GM18511 (cell line): ENCODE data around the gene TRAM2.
A peak's percentile ranks its signal among the peaks of the same experiment; 100 is the strongest.

Experiments used
- ATAC-seq: cut with Tn5 transposase; IDR thresholded peaks from one replicate; pipeline ENCODE4 v1.9.1; 2021; ENCODE audit warnings: mild to moderate bottlenecking, moderate library complexity; ENCODE audit not compliant: unreplicated experiment

The TRAM2 gene, protein sequence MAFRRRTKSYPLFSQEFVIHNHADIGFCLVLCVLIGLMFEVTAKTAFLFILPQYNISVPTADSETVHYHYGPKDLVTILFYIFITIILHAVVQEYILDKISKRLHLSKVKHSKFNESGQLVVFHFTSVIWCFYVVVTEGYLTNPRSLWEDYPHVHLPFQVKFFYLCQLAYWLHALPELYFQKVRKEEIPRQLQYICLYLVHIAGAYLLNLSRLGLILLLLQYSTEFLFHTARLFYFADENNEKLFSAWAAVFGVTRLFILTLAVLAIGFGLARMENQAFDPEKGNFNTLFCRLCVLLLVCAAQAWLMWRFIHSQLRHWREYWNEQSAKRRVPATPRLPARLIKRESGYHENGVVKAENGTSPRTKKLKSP

DNA sequence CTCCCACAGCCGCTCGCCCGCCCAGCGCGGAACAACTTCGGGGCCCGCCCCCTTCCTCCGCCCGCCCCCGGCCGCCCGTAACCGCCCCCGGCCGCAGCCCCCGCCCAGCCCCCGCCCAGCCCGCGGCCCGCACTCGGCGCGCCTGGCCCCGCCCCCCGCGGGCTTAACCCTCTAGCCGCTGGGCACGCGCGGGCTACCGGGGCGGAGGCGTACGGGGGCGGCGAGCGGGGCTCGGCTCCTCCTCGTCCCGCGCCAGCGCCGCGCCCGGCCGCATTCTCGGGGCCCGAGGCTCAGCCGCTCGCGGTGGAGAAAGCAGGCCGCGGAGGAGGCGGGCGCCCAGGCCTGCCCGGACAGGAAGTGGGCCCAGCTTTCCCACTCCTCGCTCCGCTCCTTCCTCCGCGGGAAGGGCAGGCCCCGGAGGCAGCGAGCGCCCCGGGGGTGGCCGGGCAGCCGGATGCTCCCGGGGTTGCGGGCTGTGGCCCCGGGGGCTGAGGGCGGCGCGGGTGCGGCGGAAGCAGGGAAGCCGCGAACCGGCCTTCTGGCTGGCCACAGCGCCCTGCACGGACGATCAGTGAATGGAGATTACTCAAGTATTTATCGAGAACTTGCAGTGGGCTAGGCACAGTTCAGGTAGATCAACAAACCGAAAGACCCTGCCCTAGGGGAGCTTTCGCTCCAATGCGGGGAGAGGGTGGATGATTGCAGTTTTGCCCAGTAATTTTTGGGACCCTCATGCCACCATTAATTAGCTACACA, at the start of gene TRAM2:
TRAM2 (minus strand) TSS at position 39 of the 756 bp plus-strand sequence. CDS start 145 bp downstream, outside the sequence.
- ATAC-seq, result peak; percentile 63

DNA sequence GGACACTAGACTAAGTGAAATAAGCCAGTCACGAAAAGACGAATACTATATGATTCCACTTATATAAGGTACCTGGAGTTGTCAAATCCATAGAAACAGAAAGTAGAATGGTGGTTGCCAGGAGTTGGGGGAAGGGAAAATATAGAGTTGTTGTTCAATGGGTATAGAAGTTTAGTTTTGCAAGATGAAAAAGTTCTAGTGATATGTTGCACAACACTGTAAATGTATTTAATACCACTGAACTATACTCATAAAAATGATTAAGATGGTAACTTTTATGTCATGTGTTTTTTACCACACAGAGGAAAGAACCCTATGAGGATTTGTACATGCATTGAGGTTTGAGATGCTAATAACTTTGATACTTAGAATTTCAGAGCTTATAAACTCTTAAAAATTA, 46.0 kb upstream of the TRAM2 start:
- ATAC-seq, result no peak

DNA sequence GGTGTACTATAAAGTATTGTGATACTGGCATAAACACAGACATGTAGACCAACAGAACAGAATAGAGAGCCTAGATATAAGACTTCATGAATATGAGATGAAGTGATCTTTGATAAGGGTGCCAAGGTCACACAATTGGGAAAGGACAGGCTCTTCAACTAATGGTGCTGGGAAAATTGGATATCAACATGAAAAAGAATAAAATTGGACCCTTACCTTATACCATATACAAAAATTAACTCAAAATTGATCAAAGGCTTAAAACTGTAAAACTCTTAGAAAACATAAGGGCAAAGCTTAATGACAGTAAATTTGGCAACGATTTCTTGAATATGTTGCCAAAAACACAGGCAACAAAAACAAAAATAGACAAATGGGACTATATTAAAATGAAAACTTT, 44.8 kb upstream of the TRAM2 start:
- ATAC-seq, result no peak

DNA sequence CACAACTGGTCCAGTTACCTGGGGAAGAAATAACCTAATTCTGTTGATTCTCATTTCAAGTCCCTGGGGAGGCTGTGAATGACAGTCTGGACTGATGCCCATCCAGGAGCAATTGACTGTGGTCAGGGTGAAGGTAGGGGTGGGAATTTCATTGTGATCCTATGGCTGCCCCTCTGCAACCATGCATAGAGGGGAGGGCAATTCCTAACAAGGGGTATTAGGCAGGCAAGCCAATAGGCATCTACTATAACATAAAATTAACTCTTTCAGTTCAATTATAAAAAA, 44.0 kb upstream of the TRAM2 start:
- no peak for ATAC-seq

DNA sequence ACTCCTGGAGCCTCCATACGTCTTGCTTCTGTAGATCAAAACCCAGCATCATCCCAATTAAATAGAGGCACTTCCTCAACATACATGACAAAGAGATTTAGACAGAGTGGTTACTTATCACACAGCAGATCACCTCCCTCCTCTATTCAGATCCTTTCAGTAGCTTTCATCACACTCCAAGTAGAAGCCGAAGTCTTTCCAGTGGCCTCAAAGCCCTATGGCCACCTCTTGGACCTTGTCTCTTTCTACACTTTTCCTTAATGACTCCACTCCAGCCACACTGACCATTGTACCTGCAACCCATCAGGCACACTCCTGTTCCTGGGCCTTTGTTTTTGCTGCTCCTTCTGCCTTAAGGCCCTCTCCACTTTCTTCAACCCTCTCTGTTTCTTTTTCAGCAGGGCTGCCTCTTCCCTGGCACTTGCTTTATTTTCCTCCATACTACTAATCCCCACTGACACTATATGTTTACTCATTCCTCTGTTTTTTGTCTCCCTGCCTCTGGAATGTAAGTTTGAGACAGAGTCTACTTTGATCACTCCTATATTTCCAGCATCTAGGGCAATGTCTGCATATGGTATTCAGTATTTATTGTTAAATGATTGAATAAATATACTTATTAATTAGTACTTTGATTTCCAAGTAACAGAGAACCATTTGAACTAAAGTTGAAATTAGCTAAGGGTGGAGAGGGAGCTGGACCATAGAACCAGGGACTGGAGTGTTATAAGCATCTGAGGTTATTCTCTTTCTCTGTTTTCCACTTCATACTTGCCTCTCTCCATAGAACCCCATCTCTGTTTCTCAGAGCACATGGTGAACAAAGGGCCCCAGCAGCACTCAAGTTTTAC, 43.4 kb upstream of the TRAM2 start:
- ATAC-seq, result no peak

DNA sequence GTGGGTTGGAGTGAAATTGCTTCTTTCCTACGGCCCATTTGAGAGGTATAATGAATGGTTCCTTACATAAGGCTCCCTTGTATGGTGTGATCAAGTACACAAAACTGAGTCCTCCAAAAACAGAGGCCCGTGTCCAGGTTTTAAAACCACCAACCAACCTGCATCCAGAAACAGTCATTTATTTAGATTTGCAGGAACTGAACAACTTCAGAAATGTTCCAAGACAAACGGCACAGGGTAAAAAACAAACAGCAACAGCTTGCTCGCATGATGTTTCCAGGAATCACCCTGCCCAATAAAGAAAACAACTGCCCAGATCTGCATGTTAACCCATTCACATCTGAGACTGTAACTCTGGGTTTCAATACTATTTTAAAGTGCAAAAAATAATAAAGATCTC, 40.2 kb upstream of the TRAM2 start:
- ATAC-seq, result no peak

DNA sequence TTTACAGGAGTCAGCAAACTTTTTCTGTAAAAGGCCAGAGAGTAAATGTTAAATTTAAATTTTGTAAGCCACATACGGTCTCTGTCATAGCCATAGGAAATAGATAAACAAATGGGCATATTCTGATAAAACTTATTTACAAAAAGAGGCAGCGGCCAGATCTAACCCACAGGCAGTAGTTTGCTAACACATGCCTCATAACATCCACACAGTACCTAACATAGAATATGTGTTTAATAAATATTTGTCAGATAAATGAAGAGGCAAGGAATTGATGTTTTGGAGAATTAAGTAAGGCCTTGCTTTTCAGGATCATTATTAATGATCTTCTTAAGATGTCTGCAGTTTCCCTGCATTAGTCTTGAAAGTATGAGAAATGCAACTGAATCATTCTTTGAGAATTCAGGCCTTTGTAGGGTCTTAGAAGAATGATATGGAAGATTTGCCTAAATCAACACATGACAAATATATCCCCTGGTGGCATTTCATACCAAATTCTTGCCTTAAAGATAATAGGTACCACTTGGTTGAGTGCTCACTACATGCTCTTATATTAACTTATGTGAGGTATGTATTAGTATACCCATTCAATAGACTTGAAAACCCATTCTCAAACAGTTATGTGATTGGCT, 39.3 kb upstream of the TRAM2 start:
- no peak for ATAC-seq

DNA sequence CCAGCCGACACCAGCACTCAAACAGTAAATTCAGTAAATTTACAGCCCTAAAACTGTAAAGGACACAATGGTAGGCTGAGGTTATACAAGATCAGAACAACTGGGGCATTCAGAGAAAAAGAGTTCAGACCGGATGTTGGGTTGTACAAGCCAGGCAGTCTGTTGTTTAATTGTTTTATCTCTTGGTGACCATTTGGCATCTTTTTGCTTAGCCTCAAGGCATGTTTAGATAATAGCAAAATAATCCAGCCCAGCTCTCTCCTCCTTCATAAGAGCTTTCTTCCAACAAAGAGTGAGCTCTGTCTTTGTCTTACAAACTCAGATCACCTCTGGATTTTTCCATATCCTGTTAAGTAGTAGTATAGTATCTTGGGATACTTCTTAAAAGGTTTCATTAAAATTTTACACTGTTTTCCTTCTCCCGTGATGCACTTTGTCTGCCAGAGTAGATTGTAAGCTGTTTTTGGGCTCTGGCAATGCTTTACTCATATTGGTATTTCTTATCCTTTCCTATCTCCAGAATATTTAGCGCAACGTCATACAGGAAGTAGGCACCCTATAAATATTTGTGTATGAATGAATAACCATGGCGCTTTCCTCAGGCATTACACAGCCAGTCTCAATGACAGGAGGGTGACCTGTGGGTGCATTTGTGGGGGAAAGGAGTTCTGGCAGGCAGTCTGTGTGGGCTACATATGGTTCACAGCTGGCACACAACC, 35.6 kb upstream of the TRAM2 start:
- ATAC-seq, result no peak

DNA sequence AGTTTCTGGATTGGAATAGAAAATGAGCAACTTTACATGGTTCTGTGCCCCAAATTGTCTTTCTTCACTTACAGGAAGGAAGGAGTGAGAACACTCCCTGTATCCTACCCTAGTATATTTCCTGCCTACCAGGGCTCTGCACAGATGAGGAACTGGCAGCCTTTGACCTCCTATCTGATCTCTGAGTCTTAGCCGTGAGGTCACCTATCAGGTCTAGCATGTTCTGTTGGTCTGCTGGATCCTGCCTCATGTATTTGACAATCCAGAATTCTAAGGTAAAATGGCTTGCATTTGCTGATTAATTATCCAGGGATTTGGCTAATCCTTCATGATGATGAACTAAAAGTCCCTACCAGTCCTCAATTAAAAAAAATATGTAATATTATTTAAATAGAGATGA, 35.0 kb upstream of the TRAM2 start:
- ATAC-seq, result no peak

DNA sequence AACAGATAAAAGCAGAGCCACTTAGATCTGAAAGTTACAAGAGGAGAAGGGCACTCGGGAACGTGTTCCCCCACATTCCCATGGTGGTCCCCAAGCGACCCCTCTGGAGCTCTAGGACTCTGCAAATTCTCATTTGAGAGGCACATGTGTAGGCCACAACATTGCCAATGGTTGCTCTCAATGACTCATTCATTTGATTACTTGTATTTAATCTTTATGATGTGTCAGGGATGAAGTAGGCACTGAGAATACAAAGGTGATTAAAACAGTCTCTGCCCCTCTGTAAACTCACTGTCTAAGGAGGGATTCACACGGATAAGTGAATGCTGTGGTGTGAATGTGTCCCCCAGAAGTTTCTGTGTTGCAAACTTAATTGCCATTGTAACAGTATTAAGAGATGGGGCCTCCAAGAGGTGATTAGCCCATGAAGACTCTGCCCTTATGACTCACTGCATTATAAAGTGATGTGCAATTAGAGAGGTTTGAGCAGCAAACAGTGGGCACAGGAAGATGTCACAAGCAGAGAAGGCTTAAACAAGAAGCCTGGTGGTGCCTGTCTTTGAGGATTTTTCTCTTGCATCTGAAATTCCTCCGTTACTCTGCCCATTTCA, 34.0 kb upstream of the TRAM2 start:
- ATAC-seq, result no peak

DNA sequence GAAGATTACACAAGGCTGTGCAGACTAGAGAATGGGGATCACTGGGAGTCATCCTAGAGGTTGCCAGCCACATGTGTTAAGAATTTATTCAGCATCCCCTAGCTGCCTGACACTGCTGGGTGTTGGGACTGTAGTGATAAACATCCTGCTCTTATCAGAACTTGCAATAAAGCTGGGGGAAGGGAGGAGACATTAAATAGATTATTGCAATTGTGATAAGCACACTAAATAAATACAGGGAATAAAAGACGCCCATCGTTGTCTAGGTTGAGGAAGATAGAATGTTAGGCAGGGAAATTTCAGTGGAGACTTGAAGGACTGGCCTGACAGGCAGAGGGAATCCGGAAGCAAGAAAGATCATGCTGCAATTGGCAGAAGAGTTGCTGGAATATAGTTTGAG, 33.2 kb upstream of the TRAM2 start:
- no peak for ATAC-seq

DNA sequence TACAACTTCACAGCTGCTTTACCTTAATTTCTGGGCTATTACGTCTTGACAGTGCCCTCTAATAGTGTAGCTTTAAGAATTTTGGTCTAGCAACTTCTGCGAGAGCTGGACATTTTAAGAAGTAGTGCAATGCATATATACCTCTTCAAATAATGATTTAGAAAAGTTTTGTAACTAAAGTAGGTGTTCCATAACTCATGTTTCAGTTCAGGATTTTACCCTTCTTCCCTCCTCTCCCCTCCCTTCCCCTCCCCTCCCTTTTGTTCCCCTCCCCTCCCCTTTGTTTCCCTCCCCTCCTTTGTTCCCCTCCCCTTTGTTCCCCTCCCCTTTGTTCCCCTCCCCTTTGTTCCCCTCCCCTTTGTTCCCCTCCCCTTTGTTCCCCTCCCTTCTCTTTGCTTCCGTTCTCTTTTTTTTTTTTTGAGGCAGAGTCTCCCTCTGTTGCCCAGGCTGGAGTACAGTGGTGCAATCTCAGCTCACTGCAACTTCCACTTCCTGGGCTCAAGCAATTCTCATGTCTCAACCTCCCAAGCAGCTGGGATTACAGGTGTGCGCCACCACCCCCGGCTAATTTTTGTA, 28.8 kb upstream of the TRAM2 start:
- no peak for ATAC-seq

DNA sequence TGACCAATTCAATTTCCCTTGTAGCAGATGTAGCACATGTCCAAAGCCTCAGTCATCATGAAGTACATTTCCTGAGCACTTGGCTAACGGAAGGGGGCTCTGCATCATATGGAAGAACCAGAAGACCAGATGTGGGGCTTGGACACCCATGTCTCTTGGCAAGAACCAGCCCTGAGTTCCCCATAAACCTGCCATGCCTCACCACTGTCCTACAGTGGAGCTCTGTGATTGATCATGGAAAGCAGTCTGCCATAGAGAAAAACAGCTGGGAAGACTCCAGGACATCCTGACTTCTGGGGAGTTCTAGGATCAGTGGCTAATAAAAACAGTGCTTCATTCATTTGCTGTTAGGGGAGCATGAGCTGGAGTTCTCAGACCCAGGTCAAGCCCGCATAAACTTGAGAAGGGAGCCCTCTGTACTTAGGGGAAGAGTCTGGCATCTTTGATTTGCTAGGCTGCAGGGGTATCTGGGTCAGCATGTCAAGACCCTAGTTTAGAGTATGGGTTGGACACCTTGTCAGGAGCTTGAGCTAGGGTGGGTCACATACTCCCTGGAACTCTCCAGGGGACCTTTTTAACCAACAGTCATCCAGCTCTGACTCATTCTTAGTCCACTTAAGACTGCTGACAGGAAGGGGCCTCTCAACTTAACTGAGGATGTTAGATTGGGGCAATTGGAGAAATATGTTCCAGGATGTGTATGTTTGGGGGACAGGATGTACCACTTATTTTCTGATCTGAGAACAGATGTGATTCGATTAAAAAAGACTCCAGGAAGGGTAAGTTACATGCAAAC, 26.3 kb upstream of the TRAM2 start:
- no peak for ATAC-seq

DNA sequence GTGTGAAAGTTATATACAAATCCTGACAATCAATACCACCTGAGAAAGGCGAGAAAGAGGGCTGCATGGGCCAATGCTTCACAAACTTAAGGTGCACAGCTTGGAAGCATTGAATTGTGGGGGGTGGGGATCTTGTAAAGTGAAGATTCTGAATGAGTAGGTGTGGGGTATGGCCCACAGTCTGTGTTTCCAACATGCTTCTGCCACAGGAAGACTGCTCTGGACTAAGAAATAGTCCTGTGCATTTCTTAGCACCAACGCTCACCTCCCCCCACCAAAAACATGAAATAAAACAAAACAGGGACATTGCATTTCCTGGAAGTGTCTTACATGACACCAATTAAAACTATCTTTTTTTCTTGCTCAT, 21.9 kb upstream of the TRAM2 start:
- ATAC-seq, result no peak

DNA sequence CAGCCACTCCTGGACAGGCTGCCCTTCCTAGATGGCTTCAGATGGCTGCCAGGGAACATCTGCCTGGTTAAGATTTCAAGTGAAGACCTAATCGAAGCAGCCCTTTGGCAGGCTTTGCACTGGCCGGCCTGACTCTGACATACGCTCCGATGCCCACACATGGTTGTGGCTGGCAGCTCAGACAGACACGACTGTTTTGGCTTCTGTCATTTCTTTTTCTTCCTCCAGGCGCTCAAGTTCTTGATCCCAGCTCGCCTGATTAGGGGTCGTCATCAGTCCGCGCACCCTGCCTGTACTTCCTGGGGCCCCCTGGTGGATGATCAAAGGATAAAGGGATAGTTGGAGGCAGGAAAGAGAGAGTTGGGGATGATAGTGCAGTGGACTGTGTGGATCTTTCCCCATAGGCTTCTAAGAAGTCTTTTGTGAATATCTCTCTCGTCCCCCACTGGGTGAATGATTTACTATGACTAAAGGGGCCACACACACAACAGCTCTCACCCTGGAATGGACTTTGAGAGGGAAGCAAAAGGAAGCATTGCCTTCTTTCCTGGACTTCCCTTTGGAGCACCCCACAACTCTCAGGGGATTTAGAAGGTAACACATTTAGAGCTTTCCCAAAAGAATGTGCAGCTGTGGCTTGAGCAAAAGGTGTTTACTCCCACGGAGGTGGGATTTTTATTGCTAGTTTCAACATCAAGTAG, 21.4 kb upstream of the TRAM2 start:
- ATAC-seq, result no peak

DNA sequence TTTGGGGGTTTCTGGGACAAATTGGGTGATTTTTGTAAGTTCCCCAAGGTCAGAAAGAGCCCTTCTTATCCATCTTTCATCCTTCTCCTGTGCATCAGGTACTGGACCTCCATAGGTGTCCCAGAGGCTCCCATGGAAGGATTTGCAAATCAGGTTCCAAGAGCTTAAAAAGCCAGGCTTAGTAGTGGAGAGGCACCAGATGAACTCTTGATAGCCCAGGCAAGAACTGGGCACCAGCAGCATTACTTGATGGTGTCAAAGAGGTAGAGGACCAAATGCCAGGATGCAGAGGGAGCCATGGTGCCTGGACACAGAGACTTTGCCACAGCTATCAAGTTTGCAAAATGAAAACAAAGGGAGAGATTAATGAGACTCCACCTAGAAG, 20.9 kb upstream of the TRAM2 start:
- no peak for ATAC-seq

DNA sequence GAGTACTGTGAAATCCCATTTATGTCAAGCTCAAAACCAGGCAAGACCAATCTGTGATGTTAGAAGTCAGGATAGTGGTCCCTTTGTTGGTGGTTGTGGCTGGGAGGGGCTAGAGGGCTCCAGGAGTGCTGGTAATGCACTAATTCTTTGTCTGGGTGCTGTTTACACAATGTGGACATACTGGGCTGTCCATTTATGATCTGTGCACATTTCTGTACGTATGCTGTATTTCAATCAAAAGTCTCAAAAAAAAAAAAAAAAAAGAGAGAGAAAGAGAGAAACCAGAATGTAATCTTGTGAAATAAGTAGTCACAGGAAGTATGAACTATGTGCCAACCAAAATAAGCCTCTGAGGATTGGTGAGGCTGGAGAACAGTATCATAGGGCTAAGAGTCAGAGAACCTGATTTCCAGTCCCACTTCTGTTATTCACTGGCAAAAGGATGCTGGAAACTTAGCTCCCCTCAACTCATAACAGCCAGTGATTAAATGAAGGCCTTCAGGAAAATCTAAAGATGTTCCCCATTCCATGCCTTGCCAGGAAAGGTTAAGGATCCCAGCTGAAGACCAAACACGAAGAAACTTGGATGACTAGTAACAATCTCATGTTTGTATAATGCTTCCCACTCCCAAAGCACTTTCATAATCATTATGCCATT, 19.6 kb upstream of the TRAM2 start:
- no peak for ATAC-seq

DNA sequence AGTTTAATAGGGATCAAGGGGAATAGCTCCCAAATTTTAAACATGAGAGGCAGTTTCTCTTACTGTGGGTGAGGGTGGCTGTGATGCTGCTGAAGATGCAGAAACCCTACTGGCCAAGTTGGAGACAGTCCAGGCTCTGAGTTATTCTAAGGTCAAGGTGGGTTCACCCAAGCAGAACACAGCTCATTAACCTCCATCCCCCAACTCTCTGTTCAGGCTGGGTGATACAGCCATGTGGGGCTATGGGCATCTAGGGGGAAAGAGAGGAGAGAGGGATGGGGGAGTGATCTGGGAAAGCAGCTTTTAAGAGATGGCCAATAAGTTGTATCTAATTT, 18.9 kb upstream of the TRAM2 start:
- peak; percentile 89 for ATAC-seq
